ENCODE measurements around the gene RREB1. TPM values are rescaled to one million over a fixed set of nuclear protein-coding genes. Genes with fewer than 3 reads are reported as not detected.

Gene RREB1
- total RNA-seq, 1 donor from 2014 or later, result 15.9 TPM

DNA sequence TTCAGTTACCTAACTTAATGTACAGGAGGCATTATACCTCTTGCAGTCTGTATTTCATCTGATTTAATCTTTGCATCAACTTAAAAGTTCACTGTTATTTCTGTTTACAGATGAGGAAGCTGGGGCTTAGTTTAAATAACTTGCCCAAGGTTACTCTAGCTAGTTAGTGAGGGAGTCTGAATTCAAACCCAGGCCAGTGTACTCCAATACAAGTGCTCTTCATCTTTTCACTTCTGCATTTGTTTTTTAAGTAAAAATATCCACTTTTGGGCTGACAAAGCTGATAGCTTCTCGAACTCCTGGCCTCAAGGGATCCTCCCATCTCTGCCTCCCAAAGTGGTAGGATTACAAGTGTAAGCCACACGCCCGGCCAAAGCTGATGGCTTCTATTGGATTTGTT is 23.6 kb downstream of the RREB1 start:
- TF ChIP-seq, protein P1, sequence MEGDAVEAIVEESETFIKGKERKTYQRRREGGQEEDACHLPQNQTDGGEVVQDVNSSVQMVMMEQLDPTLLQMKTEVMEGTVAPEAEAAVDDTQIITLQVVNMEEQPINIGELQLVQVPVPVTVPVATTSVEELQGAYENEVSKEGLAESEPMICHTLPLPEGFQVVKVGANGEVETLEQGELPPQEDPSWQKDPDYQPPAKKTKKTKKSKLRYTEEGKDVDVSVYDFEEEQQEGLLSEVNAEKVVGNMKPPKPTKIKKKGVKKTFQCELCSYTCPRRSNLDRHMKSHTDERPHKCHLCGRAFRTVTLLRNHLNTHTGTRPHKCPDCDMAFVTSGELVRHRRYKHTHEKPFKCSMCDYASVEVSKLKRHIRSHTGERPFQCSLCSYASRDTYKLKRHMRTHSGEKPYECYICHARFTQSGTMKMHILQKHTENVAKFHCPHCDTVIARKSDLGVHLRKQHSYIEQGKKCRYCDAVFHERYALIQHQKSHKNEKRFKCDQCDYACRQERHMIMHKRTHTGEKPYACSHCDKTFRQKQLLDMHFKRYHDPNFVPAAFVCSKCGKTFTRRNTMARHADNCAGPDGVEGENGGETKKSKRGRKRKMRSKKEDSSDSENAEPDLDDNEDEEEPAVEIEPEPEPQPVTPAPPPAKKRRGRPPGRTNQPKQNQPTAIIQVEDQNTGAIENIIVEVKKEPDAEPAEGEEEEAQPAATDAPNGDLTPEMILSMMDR (conservative IDR thresholded peaks at IDR 0.05; ENCODE audit: low read depth, low read length), result no peak
- DNase-seq (ENCODE audit: low read depth), result no peak

DNA sequence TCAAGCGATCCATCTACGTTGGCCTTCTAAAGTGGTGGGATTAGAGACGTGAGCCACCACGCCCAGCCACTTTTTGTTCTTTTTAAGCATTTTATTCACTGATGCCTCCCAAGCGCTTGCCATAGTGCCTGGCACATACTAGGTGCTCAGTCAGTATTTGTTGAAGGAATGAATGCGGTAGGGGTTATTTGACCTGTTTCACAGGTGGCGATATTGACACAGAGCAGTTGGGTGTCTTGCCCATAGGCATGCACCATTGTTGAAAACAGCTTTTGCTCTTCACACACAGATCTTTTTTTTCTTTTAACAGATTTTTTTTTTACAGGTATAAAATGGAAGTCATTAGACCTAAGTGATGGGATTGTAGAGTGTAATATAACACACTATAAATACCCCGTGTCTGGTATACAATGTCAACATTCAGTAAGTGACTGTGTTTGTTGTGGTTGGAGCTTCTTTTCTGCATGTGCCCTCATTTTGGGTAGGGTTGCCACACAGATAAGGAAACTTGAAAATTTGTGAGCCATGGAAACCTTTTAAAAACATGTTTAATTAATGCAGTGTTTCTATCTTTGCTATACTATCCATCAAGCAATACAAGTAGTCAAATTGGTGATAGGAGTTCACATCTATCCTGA is 24.8 kb downstream of the RREB1 start:
- DNase-seq (ENCODE audit: low read depth), result no peak
- TF ChIP-seq, protein P1 (conservative IDR thresholded peaks at IDR 0.05; ENCODE audit: low read depth, low read length), result no peak
- no peak overlapping the region for H3K4me3 ChIP-seq (ENCODE audit: low read depth, low read length)

More for the DNA sequence above, 23.6 kb downstream of the RREB1 start:
- H3K4me3 ChIP-seq (ENCODE audit: low read depth, low read length), result no peak overlapping the region

DNA sequence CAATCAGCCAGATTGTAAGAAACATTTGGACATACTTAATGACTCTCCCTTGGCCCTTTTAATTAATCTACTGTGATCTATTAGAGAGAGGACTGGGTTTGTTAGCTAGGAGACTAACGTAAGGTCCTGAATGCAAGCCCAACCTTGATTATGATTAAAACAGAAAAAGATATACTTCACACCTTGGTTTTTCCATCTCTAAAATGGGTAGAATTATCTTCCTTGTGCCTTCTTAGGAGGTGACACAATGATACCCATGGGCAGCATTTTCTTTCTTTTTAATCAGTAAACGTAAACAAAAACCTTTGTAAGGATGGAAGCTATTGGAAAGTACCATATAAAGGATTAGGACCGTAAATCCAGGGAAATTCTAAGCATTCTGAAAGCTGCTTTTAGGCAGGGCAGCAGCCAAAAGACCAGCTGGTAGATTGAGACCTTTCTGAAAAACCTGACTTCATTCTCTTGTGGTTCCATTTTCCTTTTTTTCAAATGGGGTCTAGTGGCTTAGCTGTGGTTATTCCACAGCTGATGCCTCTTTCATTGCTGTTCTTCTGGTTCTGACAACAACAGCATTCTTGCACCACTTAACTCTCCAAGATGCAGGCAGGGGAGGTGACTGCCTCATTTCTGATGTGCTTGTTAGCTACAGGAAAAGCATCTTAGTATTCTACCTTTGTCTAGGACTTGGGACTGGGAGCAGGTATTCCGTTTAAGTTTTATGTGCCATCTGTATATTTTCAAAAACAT is 27.4 kb downstream of the RREB1 start:
- H3K4me3 ChIP-seq (ENCODE audit: low read depth, low read length), result no peak overlapping the region
- TF ChIP-seq, protein P1 (conservative IDR thresholded peaks at IDR 0.05; ENCODE audit: low read depth, low read length), result no peak
- no peak for DNase-seq (ENCODE audit: low read depth)

DNA sequence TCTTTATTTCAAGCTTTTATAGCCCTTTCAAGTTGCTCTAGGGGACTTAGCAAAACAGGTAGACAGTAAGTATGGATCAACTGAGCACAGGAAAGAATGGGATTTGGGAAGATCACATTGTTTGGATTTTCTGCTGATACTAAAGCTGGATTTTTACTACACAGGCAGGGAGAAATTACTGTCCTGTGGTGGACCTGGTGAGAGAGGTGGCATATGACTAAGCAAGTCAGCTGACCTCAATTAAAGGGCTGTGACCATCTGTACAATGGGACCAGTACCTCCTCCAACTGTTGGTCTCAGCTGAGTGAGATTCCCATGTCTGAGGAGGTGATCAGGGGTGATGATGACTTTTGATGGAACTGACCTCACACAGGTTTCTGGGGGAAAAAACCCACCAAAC is 28.0 kb downstream of the RREB1 start:
- no peak for DNase-seq (ENCODE audit: low read depth)
- H3K4me3 ChIP-seq (ENCODE audit: low read depth, low read length), result no peak overlapping the region
- TF ChIP-seq, protein P1 (conservative IDR thresholded peaks at IDR 0.05; ENCODE audit: low read depth, low read length), result no peak

DNA sequence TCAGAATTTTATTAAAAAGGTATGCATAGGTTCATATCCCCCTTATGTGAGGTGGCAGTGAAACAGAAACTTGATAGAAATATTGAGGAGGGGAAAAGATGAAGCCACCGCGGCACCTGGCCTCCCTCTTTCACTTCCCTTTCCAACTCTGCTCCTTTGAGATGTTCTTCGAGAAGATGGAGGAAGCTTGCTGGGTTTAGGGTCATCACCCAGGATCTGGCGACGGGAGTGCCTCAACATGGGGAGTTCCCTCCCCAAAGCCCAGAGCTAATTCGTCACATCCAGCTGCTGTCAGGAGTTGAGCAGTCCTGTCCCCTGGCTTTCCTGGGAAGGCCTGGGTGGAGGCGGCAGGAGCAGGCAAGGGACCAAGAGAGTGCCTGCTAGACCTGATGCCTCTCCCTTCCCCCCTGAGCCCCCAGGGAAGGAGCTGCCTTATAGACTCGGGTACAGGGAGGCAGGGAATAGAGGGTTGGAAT is 29.1 kb downstream of the RREB1 start:
- TF ChIP-seq, protein P1 (conservative IDR thresholded peaks at IDR 0.05; ENCODE audit: low read depth, low read length), result no peak
- DNase-seq (ENCODE audit: low read depth), result no peak
- no peak overlapping the region for H3K4me3 ChIP-seq (ENCODE audit: low read depth, low read length)

DNA sequence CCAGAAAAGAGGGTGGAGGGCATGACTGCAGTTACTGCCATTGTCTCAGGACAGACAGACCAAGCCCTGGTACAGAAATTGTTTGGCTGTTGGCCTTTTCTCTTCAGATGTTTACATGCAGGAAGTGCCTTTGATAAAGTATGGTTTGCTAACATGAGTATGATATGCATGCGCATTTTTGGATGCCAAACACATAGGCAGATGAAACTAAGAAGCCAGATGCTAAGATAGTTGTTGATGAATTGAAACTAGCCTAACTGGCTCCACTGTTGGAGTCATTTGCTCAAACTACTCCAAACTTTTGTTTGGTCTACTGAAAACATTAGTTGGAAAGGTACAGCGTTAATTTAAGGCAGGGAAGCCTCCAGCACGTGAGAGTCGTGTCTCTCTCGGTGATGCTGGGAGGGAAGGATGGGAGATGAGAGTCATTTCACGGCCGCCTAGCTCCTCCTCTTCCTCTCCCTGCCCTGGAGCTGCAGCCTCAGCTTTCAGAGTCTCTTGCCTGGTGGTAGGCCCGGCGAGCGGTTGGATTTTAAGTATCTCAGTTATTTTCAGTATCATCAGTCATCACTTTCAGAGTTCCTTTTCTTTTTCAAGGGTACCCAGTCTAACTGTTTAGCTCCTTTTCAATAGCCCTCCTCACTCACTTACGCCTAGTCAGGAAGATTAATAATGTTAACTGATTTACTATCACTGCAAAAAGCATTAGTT is 29.7 kb downstream of the RREB1 start:
- TF ChIP-seq, protein P1 (conservative IDR thresholded peaks at IDR 0.05; ENCODE audit: low read depth, low read length), result no peak
- no peak overlapping the region for H3K4me3 ChIP-seq (ENCODE audit: low read depth, low read length)
- DNase-seq (ENCODE audit: low read depth), result no peak
